HUES48 (cell line): ENCODE results near the gene TTL.
"Not testable (repeated sequence)": the region's sequence is repeated elsewhere in the genome, so short reads cannot be mapped to it uniquely, and the experiment has no call there.

ENCODE experiments used
- H3K27ac ChIP-seq: one replicate; pipeline ENCODE4 v1.7.0; 2013; ENCODE audit warnings: low read depth, low read length, inconsistent platforms
- H3K27me3 ChIP-seq: 2 replicates; pipeline ENCODE4 v1.6.1; 2013; ENCODE audit warnings: mild to moderate bottlenecking, low read length; ENCODE audit not compliant: control insufficient read depth, insufficient read depth
- H3K36me3 ChIP-seq: 2 replicates; pipeline ENCODE4 v1.6.1; 2013; ENCODE audit warnings: low read length; ENCODE audit not compliant: control insufficient read depth, insufficient read depth
- H3K4me1 ChIP-seq: 2 replicates; pipeline ENCODE4 v1.6.1; 2013; ENCODE audit warnings: mild to moderate bottlenecking, low read length; ENCODE audit not compliant: control insufficient read depth, insufficient read depth
- H3K4me3 ChIP-seq: 2 replicates; pipeline ENCODE4 v1.5.1; 2013; ENCODE audit warnings: mild to moderate bottlenecking, low read depth, low read length
- H3K9ac ChIP-seq: 2 replicates; pipeline ENCODE4 v1.6.1; 2013; ENCODE audit warnings: mild to moderate bottlenecking, low read depth, low read length, moderate library complexity
- H3K9me3 ChIP-seq: 2 replicates; pipeline ENCODE4 v1.6.1; 2013; ENCODE audit warnings: low read length; ENCODE audit not compliant: control insufficient read depth, insufficient read depth

Gene TTL

DNA sequence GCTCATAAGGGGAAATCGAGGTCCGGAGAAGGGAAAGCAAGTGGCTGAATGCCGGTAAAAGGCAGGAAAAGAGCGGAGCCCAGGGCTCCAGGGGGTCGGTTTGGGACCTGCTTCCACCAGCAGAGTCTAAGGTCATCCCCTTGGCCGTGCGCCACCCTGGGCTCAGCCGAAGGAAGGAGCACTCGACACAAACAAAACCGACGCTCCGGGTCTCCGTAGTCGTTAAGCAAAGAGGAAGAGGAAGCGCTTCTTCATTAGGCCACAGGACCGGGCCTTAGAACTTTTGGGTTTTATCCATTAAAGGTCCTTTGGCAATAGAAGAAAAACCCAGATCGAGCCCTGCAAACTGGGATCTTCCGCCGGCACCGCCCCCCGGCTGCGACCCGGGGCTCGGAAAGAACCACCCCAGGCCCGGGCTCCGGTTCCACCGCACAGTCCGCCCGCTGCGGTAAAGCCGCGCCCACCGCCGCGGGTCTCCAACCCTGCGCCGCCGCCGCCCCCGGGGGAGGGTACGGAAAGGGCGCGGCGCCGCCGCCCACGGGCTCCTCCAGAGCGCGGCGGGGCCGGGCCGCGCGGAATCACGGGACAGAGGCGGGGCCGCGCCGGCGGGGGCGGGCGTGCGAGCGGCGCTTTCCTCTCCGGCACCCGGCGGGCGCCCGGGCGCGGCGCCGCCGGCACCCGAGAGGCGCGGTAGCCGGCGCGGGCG, at the start of gene TTL:
TTL (plus strand) TSS at position 629 of the 706 bp plus-strand sequence. CDS start 189 bp downstream, outside the sequence.
- H3K9me3 ChIP-seq, result no peaks in the 10 kb centered on the region
- peaks cover 20% of the 10 kb centered on the region for H3K27me3 ChIP-seq
- H3K36me3 ChIP-seq, result peaks cover 16% of the 10 kb centered on the region
- H3K4me1 ChIP-seq, result peaks cover 11% of the 10 kb centered on the region
- H3K4me3 ChIP-seq, result peak within 1 kb of the TSS; percentile 76
- H3K9ac ChIP-seq, result peak within 1 kb of the TSS; percentile 40
- peak within 1 kb of the TSS; percentile 82 for H3K27ac ChIP-seq

DNA sequence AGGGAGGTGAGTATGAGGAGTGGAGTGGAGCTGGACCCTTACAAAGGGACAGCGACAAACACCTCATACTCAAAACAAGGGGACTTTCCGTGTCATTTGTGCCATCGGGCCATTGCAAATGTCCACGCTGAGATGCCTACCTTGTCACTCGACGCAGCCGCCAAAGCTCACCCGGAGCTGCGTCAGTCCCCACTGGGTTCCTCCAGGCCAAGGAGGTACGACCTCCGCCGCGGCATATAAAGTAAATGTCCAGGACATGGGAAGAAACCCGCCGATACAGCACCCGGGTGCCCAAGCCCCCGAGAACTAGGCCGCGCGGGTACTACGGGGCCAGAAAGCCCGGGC, 49.6 kb upstream of the TTL start:
- not testable (repeated sequence) for H3K27me3 ChIP-seq, H3K36me3 ChIP-seq, H3K9ac ChIP-seq, H3K9me3 ChIP-seq, H3K4me1 ChIP-seq, H3K27ac ChIP-seq
- peak overlapping the region; percentile 55 for H3K4me3 ChIP-seq

DNA sequence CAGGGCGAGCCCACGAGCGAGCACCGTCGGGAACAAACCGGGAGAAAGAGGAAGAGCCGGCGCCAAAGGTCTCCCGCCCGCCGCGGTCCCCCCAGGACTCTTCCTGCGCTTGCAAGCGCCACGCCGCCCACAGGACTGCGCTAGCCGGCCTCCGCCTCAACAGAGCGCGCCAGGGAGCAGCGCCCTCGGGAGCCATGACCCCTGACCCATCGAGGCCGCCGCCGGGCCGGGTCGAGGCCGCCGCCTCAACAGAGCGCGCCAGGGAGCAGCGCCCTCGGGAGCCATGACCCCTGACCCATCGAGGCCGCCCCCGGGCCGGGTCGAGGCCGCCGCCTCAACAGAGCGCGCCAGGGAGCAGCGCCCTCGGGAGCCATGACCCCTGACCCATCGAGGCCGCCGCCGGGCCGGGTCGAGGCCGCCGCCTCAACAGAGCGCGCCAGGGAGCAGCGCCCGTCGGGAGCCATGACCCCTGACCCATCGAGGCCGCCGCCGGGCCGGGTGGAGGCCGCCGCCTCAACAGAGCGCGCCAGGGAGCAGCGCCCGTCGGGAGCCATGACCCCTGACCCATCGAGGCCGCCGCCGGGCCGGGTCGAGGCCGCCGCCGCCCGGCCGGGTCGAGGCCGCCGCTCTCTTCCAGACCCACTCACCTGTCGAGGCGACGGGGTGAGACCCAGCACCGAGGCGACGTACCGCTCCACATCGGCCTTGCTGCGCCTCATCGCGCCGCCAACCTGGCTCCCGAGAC, 49.0 kb upstream of the TTL start:
- H3K27me3 ChIP-seq, H3K27ac ChIP-seq, H3K4me1 ChIP-seq, H3K9ac ChIP-seq, H3K36me3 ChIP-seq, H3K9me3 ChIP-seq: not testable (repeated sequence)
- H3K4me3 ChIP-seq, result peak overlapping the region; percentile 55

DNA sequence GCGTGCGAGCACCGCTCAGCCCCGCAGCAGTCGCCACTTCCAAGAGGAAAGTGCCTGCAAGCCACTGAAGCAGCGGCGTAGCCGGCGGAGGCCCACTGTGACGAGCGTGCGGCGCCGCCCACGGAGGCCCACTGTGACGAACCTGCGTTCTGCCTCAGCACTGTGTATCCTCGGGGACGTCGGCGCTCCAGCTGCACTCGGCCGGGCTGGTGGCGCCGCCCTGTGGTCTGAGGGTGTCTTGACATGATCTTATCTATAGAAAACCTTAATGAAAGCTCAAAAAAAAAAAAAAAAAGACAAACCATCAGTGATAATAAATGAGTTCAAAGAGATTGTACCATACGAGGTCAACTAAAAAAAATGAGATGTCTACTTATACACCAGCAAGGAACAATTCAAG, 48.5 kb upstream of the TTL start, which contains the start of gene RGPD8:
RGPD8 (minus strand) TSS at position 166 of the 400 bp plus-strand sequence. CDS start 192 bp downstream, outside the sequence.
- peak within 1 kb of the TSS; percentile 55 for H3K4me3 ChIP-seq
- H3K36me3 ChIP-seq, H3K9ac ChIP-seq, H3K27ac ChIP-seq, H3K4me1 ChIP-seq, H3K27me3 ChIP-seq, H3K9me3 ChIP-seq: not testable (repeated sequence)

DNA sequence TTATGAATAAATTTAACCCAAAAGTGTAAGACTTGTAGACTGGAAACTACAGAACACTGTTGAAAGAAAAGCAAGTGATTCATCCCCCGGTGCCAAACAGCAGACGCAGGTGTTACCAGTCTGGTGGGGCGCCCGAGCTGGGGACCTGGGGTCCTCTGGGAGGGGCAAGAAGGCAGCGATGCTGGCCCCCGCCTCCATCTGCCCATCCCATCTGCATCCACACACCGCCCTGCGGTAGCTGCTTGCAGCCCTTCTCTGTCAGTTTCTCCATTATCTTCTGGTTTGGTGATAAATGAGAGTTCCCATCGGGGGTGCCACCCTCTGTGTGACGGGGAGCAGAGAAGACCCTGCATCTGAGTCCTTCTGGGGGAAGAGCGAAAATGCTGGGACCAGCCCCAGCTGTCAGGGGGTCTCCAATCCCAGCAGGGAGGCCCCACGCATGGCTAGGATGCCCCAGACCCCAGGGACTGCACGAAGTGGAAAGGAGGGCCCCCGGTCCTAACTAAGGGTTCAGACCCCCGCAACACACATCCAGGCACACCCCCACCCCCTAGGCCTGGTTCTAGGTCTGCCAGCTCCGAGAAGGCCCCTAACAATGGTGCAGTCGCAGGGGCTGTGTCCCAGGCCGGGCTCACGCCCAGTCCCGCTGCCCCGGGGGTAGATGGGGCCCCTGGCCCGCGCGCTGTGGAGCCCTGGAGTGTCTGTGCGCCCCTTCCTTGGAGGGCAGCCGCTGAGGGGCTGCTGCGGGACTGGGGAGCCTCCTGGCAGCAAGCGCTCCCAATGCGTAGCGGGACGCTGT, 47.8 kb upstream of the TTL start:
- Histone ChIP-seq H3K9me3 (no peaks in the 10 kb centered on the region), H3K9ac (no peak overlapping the region), H3K4me3 (no peak overlapping the region), H3K27ac (no peak overlapping the region), H3K27me3 (no peaks in the 10 kb centered on the region), H3K4me1 (no peaks in the 10 kb centered on the region), H3K36me3 (no peaks in the 10 kb centered on the region)

DNA sequence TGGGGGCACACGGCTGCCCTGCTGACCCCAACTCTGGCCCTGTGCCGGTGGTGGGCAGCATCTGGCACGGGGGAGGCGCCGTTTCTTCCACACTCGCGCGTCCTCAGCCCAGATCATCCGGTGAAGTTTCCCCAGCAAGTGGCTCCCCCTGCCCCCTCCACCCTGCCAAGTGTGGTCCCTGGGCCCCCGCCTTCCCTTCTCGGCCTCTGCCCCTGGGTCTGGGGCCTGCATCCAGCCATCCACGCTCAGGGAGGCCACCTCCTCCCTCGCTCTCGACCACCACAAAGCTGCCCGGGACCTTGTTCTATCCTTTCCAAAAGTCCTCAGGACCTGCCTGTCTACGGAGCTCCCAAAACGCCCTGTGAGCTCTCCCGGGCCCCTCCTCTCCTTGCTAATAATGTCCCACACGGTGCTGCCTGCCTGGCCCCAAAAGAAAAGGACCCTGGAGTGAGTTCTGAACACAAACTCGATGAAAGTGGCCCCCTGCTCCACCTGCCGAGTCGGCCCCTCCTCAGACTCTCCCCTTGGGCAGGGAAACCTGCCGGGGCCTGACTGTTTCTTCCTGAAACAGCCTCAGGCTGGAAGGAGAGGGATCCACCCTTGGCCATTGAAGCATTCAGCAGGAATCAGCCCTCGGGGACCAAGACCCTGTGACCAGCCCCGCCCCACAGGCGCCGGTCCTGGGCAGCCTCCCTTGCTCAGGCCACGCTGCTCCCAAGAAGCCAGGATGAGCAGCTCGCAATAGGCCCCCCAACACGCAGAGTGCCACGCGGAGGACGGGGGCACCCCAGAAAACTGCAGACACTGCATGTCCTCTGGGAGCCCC, 46.9 kb upstream of the TTL start:
- H3K9ac ChIP-seq, result not testable (repeated sequence)

DNA sequence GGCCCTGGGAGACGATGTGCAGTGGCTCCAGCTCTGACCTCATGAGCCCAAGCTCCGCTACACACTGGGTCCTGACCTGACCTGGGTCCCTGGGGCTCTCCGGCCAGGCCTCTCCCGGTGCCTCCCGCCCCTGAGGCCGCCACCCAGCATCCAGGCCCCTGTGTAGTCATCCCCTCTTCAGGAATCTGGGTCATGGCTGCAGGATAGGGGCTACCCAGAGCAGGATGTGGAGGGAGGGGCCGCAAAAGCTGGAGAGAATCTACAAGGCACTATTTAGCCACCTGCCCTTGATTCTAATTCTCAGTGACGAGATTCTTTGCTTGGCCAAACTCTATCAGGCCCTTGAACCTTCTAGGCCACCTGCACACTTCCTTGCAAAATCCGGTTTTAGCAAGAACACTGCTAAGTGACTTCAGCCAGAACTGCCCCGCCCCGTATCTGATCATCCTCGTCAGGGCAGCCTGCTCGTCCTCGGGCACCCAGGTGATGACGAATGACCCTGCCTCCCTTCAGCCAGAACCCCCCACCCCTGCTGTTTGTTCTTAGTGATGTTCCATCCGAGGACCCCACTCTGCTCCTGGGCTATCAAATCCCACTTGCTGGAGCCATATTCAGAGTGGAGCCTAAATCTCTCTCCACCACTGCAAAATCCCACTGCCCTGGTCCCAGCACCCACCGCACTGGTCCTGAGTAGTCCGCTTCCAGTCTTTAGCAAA, 46.1 kb upstream of the TTL start:
- not testable (repeated sequence) for H3K9ac ChIP-seq, H3K4me1 ChIP-seq, H3K27me3 ChIP-seq, H3K9me3 ChIP-seq, H3K4me3 ChIP-seq, H3K27ac ChIP-seq, H3K36me3 ChIP-seq

More for the DNA sequence above, 46.9 kb upstream of the TTL start:
- not testable (repeated sequence) for H3K4me1 ChIP-seq, H3K27me3 ChIP-seq, H3K27ac ChIP-seq, H3K4me3 ChIP-seq, H3K36me3 ChIP-seq, H3K9me3 ChIP-seq

DNA sequence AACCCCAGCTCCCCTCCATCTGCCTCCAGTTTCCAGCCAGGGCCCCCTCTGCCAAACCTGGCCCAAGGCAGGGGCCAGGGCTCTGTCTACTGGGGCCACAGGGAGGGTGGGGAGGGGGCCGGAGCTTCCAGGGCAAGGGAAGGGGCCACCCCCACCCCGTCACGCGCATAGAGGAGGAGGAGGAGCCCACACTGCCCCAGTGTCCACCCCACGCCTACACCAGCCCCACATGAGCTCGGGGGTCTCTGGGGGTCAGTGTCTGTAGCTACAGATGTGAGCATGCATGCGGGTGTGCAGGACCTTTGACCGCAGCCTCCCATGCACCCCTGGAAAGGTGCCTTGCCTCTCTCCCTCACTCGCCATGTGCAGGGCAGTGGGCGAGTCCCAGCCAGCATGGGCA, 45.0 kb upstream of the TTL start:
- H3K9me3 ChIP-seq, H3K4me1 ChIP-seq, H3K36me3 ChIP-seq, H3K9ac ChIP-seq, H3K27me3 ChIP-seq, H3K27ac ChIP-seq, H3K4me3 ChIP-seq: not testable (repeated sequence)

DNA sequence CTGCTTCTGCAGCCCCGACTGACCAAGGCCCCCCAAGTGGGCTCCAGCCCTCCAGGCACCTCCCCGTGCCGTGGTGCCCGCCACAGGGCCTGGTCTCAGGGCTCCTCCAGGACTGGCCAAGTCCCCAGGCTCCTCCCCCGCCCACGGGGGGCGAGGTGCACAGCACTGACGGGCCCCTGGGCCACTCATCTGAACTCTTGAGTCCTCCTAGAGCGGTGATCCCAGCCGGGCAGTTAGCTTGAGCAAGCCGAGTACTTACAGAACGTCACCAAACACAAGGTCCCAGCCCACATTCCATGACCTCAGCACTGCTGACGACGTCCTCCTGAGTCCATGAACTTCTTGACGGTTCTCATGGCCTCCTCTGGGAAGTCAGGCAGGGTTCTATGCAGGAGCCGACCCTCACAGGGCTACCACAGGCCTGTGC, 44.5 kb upstream of the TTL start:
- not testable (repeated sequence) for H3K9me3 ChIP-seq, H3K4me3 ChIP-seq, H3K27ac ChIP-seq

DNA sequence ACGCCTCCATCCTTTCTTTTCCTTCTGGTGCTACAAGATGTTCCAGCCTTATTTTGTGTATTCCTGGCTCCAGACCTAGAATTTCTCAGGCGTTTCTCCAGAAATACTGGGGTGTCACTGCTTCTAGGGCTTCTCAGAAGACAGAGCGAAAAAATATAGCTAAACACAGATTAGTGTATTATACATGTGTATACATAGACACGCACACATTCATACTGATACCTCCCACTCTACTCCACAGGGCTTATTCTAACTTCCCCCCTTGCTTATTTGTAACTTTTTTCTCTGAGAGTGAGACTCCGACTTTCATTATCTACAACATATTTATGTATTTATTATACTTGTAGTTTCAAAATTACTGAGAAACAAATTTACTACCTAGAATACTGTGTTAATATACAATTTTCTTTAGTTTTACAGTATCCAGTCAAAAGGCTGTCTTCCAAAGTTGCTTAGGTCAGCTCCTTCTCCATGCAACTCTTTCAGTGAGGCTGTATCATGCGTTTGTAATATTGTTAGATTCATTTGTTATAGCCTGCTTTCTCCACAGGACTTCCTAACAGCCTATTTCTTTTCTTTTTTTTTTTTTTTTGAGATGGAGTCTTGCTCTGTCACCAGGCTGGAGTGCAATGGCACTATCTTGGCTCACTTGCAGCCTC, 43.2 kb upstream of the TTL start:
- H3K36me3 ChIP-seq, H3K4me1 ChIP-seq, H3K27me3 ChIP-seq, H3K9ac ChIP-seq, H3K9me3 ChIP-seq, H3K27ac ChIP-seq, H3K4me3 ChIP-seq: not testable (repeated sequence)

More for the DNA sequence above, 44.5 kb upstream of the TTL start:
- not testable (repeated sequence) for H3K4me1 ChIP-seq, H3K36me3 ChIP-seq, H3K9ac ChIP-seq, H3K27me3 ChIP-seq
